HepG2 (cell line): ENCODE measurements around the gene MINDY2. TPM values are rescaled to one million over a fixed set of nuclear protein-coding genes. Genes with fewer than 3 reads are reported as not detected.
A peak's percentile ranks its signal among the peaks of the same experiment; 100 is the strongest.

Source experiments
- ATAC-seq: fragments of 200-7000 bp; cut with Tn5 transposase; 3 replicates; pipeline ENCODE4 v1.9.1; 2020; ENCODE audit warnings: mild to moderate bottlenecking, moderate library complexity
- BruUV-seq: library from RNA; stranded (reverse); fragments of 400-500 nt; replicated peaks from 2 replicates; lab custom pipeline; 2021; lab: Mats Ljungman, UMichigan
- CTCF ChIA-PET: fragments of 300-600 bp; formaldehyde crosslinking; extraction: SDS; loops from one replicate; lab custom pipeline; 2021; ENCODE audit warnings: low total read pairs, inconsistent platforms, low intra/inter-chr PET ratio; lab: Yijun Ruan, JAX
- POLR2A ChIA-PET: fragments of 350-600 bp; sonication (Branson Sonifier 250); formaldehyde crosslinking; loops from one replicate; lab custom pipeline; 2020; ENCODE audit warnings: antibody characterized with exemption, inconsistent platforms; lab: Yijun Ruan, JAX
- DNase-seq: peaks from one replicate; pipeline ENCODE4 v3.0.0-alpha.2; 2015; ENCODE audit warnings: low spot score
- FAIRE-seq: peaks from 3 replicates; lab custom pipeline; 2011; peaks lifted over from hg19 to GRCh38; lab: Jason Lieb, UNC
- H2AFZ ChIP-seq: one replicate; pipeline ENCODE4 v1.6.1; 2011; ENCODE audit warnings: low read length, inconsistent platforms
- H3K27ac ChIP-seq: fragments of 300-600 bp; 3 replicates; pipeline ENCODE4 v1.8.0; 2011; ENCODE audit warnings: mixed run types, mild to moderate bottlenecking, mixed read lengths, low read length, inconsistent platforms; ENCODE audit not compliant: insufficient read depth; ENCODE audit errors: extremely low read length
- H3K27me3 ChIP-seq, 2 experiments: fragments of 200-600 bp in 1 of 2; 2 replicates in 1 of 2; 3 replicates in 1 of 2; pipeline versions ENCODE4 v1.6.0 to v1.8.0; 2011; ENCODE audit warnings: low read length in 2 of 2, mild to moderate bottlenecking in 2 of 2, moderate library complexity in 2 of 2, inconsistent platforms in 1 of 2; ENCODE audit not compliant: insufficient read depth in 2 of 2, control insufficient read depth in 1 of 2
- H3K36me3 ChIP-seq, 2 experiments: fragments of 200-600 bp in 1 of 2; replicated peaks in 1 of 2; 2 replicates in 1 of 2; 3 replicates in 1 of 2; pipeline versions ENCODE4 v1.5.1 to v1.8.0; 2011; ENCODE audit warnings: low read length in 2 of 2, inconsistent platforms in 1 of 2; ENCODE audit not compliant: insufficient read depth in 2 of 2, control insufficient read depth in 1 of 2
- H3K4me1 ChIP-seq: 2 replicates; pipeline ENCODE4 v1.5.1; 2012; ENCODE audit warnings: low read length, inconsistent platforms; ENCODE audit not compliant: insufficient read depth
- H3K4me2 ChIP-seq: 2 replicates; pipeline ENCODE4 v1.6.0; 2011; ENCODE audit warnings: low read depth, low read length, inconsistent platforms
- H3K4me3 ChIP-seq, 3 experiments: fragments of 200-600 bp in 1 of 3; sonication (generic), shearing (Covaris generic) in 1 of 3; replicated peaks in 1 of 3; 2 replicates each; pipeline ENCODE4 v1.5.1; 2011 to 2016; ENCODE audit warnings: low read length in 3 of 3, inconsistent platforms in 2 of 3, low read depth in 2 of 3, mild to moderate bottlenecking in 2 of 3, control low read depth in 1 of 3, mixed read lengths in 1 of 3; ENCODE audit not compliant: insufficient read depth in 1 of 3
- H3K79me2 ChIP-seq: one replicate; pipeline ENCODE4 v1.6.1; 2011; ENCODE audit warnings: low read length, inconsistent platforms; ENCODE audit not compliant: insufficient read depth
- H3K9ac ChIP-seq: 2 replicates; pipeline ENCODE4 v1.6.0; 2011; ENCODE audit warnings: mild to moderate bottlenecking, low read depth, low read length, inconsistent platforms; ENCODE audit not compliant: insufficient read depth
- H3K9me3 ChIP-seq: 2 replicates; pipeline ENCODE4 v1.5.1; 2012; ENCODE audit warnings: mild to moderate bottlenecking, low read length
- H4K20me1 ChIP-seq: 2 replicates; pipeline ENCODE4 v1.6.0; 2011; ENCODE audit warnings: inconsistent platforms, mild to moderate bottlenecking, low read length, moderate library complexity; ENCODE audit not compliant: insufficient read depth
- ARHGAP35 ChIP-seq: sonication (generic); formaldehyde crosslinking; IDR thresholded peaks from 2 replicates; pipeline ENCODE4 v1.9.0; 2022; ENCODE audit warnings: mild to moderate bottlenecking, inconsistent platforms, moderate library complexity, missing genetic modification reagents, borderline replicate concordance
- ATAD3A ChIP-seq: sonication (generic); formaldehyde crosslinking; IDR thresholded peaks from 2 replicates; pipeline ENCODE4 v1.4.0; 2020; ENCODE audit warnings: missing genetic modification reagents
- ETV5 ChIP-seq: IDR thresholded peaks from 2 replicates; pipeline ENCODE4 v1.6.1; 2018; ENCODE audit warnings: missing biosample characterization, missing genetic modification reagents, inconsistent platforms, borderline replicate concordance
- MIXL1 ChIP-seq: IDR thresholded peaks from 2 replicates; pipeline ENCODE4 v1.6.1; 2016
- POLR2A ChIP-seq, 2 experiments: IDR thresholded peaks; 2 replicates each; pipeline ENCODE4 v1.6.1; 2011; ENCODE audit warnings: low read depth in 2 of 2, low read length in 2 of 2, mild to moderate bottlenecking in 1 of 2, moderate library complexity in 1 of 2; ENCODE audit not compliant: insufficient read depth in 1 of 2
- ZNF839 ChIP-seq: sonication (generic); formaldehyde crosslinking; IDR thresholded peaks from 2 replicates; pipeline ENCODE4 v1.4.0; 2020; ENCODE audit warnings: missing genetic modification reagents, mild to moderate bottlenecking, borderline replicate concordance
- ZZZ3 ChIP-seq: sonication (generic); formaldehyde crosslinking; IDR thresholded peaks from 2 replicates; pipeline ENCODE4 v1.4.0; 2020; ENCODE audit warnings: missing genetic modification reagents, mild to moderate bottlenecking, borderline replicate concordance
- in situ Hi-C: cut with HindIII; loops from 2 replicates; pipeline ENCODE4 v1.10.0; 2017; ENCODE audit warnings: low pct_unique_long_range_greater_than_20kb; ENCODE audit not compliant: extremely low pct_ligation_motif_present
- intact Hi-C: fragments of 100-400 bp; cut with micrococcal nuclease; formaldehyde crosslinking; loops from one replicate; pipeline ENCODE4 v1.10.0; 2022; ENCODE audit not compliant: unreplicated experiment
- polyA plus RNA-seq, 8 experiments: library from polyadenylated mRNA; depleted of rRNA in 3 of 8; stranded (reverse) in 7 of 8; unstranded in 1 of 8; fragments of >200 nt; fragmentation: Illumina TruSeq in 4 of 8; extraction: Trizol in 4 of 8; gene quantifications; 2 replicates each; pipeline versions ENCODE4 v1.2.1 to v1.2.3, GENCODE V29; 2011 to 2016; ENCODE audit warnings: low read depth in 4 of 8, missing spikeins in 1 of 8, mixed read lengths in 1 of 8; ENCODE audit not compliant: insufficient read depth in 1 of 8
- total RNA-seq, 5 experiments: library from RNA; depleted of rRNA; stranded (reverse); fragments of >200 nt; fragmentation: Illumina TruSeq; extraction: Trizol; gene quantifications; 2 replicates each; pipeline ENCODE4 v1.2.3, GENCODE V29; 2016; ENCODE audit warnings: low read depth in 1 of 5
- TF ChIP-seq, protein P1 (sequence below): sonication (generic); formaldehyde crosslinking; IDR thresholded peaks from 2 replicates; pipeline ENCODE4 v1.9.0; 2021; ENCODE audit warnings: missing genetic modification reagents, borderline replicate concordance
- TF ChIP-seq, protein P2 (sequence below): sonication (generic); formaldehyde crosslinking; IDR thresholded peaks from 2 replicates; pipeline ENCODE4 v1.8.1; 2023; ENCODE audit warnings: mild to moderate bottlenecking, missing genetic modification reagents, borderline replicate concordance

MINDY2 gene
- total and polyA plus RNA-seq, 2 of the 13 experiments (the other 11 are each of a cell fraction or from before 2014, with no cell fraction given) = 7.2 to 12.6 TPM

DNA sequence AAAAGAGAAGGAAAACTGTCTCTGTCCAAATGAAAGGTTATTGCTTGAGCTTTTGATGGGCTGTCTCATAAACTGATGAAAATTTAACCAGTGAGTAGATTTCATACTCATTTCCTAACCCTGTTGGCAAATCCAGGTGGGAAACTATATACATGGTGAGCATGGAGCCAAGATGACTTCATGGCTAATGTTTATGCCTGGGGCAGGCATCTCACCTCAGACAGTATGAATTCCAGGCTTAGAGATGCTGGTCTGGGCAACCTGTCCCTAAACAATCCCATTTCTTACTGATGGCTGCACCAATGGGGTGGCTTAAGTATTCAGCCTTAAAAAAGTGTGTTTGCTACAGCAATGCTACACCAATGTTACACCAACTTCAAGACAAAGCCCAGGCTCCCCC lies 104.2 kb downstream of the MINDY2 start:
- no peak for DNase-seq
- no TSS peak for BruUV-seq
- no peak overlapping the region for H3K4me2 ChIP-seq
- H4K20me1 ChIP-seq = peaks cover 2% of the 10 kb centered on the region; the same call in 1 of the 2 replicates
- H3K79me2 ChIP-seq = peaks cover 20% of the 10 kb centered on the region
- H3K27ac ChIP-seq = no peak overlapping the region
- H3K36me3 ChIP-seq = peaks cover 2 to 29% of the 10 kb centered on the region in 2 experiments; a peak in 3 of 5 replicates
- ChIA-PET POLR2A (interaction anchor here (1.8 kb wide), 1 partner anchor 10 kb away, joined by 13 read pairs; no protein-coding TSS in a partner anchor), CTCF (no interaction called here)
- intact Hi-C loops = no loop called here
- H3K9ac ChIP-seq = no peak overlapping the region
- ATAC-seq = peak; percentile 12; the same call in 1 of the 3 replicates
- H3K9me3 ChIP-seq = no peaks in the 10 kb centered on the region
- no peak overlapping the region for H3K4me3 ChIP-seq
- in situ Hi-C loops = no loop called here
- no peak for TF ChIP-seq ZNF839
- TF ChIP-seq ATAD3A (CRISPR knock-in tag) = no peak
- no peak for TF ChIP-seq ZZZ3 (CRISPR knock-in tag)
- TF ChIP-seq, protein P1, sequence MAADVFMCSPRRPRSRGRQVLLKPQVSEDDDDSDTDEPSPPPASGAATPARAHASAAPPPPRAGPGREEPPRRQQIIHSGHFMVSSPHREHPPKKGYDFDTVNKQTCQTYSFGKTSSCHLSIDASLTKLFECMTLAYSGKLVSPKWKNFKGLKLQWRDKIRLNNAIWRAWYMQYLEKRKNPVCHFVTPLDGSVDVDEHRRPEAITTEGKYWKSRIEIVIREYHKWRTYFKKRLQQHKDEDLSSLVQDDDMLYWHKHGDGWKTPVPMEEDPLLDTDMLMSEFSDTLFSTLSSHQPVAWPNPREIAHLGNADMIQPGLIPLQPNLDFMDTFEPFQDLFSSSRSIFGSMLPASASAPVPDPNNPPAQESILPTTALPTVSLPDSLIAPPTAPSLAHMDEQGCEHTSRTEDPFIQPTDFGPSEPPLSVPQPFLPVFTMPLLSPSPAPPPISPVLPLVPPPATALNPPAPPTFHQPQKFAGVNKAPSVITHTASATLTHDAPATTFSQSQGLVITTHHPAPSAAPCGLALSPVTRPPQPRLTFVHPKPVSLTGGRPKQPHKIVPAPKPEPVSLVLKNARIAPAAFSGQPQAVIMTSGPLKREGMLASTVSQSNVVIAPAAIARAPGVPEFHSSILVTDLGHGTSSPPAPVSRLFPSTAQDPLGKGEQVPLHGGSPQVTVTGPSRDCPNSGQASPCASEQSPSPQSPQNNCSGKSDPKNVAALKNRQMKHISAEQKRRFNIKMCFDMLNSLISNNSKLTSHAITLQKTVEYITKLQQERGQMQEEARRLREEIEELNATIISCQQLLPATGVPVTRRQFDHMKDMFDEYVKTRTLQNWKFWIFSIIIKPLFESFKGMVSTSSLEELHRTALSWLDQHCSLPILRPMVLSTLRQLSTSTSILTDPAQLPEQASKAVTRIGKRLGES (CRISPR knock-in tag) = no peak
- peak in 1 of 2 experiments; percentile 25; a peak in 1 of 4 replicates for TF ChIP-seq POLR2A (IDR thresholded peaks at IDR 0.05; ENCODE audit: insufficient read depth in 1 of 2, low read depth in 2 of 2, low read length in 2 of 2)
- TF ChIP-seq ETV5 = no peak
- TF ChIP-seq, protein P2, sequence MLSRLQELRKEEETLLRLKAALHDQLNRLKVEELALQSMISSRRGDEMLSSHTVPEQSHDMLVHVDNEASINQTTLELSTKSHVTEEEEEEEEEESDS (CRISPR knock-in tag) = no peak
- TF ChIP-seq MIXL1 = no peak
- no peak for TF ChIP-seq ARHGAP35 (CRISPR knock-in tag)
- no peaks in the 10 kb centered on the region for H3K27me3 ChIP-seq
- FAIRE-seq = no peak
- no peak overlapping the region for H2AFZ ChIP-seq
- peaks cover 10% of the 10 kb centered on the region for H3K4me1 ChIP-seq
